ENCODE measurements around the gene CHAC1.

CHAC1 gene

DNA sequence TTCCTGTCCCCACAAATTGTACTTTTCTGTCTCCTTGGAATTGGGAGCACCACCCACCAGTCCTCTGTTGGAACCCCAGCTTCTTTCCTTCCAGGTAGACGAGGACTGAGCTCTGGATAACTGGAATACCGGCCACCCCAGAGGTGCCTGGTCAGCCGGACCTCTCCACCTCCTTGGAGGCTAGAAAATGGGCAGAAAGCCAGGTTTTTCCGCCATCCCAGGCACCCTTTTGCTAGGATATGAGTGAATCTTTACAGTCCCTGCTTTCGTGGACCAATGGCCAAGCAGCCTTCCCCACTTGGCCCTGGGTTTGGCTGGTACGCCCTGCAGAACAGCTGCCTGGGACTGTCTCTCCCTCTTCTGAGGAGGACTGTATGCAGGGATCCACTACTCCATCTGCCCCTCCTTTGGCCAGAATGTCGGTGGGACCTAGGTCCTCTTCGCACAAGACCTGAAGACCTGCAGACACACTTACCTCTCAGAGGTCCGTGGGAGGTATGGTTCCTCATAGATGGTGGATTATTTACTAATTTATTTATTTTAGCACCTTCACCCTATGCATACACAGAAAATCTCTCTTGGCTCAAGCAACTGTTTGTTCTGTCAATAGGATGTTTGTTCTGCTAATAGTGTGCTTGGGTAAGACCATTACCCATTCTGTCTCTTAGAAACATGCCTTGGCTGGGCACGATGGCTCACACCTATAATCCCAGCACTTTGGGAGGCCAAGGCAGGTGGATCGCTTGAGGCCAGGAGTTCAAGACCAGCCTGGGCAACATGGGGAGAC lies 8.6 kb upstream of the CHAC1 start:
- no peak overlapping the region for H3K9ac ChIP-seq (ENCODE audit: low read depth, low read length, poor library complexity, severe bottlenecking)
- H3K27me3 ChIP-seq (ENCODE audit: insufficient read depth, low read length, poor library complexity, severe bottlenecking): no peaks in the 10 kb centered on the region
- H3K4me3 ChIP-seq (ENCODE audit: low read length, poor library complexity, severe bottlenecking): no peak overlapping the region
- H3K36me3 ChIP-seq (ENCODE audit: insufficient read depth, low read length): no peaks in the 10 kb centered on the region
- no peaks in the 10 kb centered on the region for H4K20me1 ChIP-seq (ENCODE audit: insufficient read depth, low read length, poor library complexity, severe bottlenecking)
- H3F3A ChIP-seq (ENCODE audit: low read depth): peaks cover 10% of the 10 kb centered on the region; the same call in 1 of the 2 replicates
- H3K9me2 ChIP-seq (replicated peaks; ENCODE audit: low read depth, low read length): no peaks in the 10 kb centered on the region
- H3K4me1 ChIP-seq (ENCODE audit: insufficient read depth, low read length, poor library complexity, severe bottlenecking): peaks cover 22% of the 10 kb centered on the region
- H3K9me3 ChIP-seq (ENCODE audit: insufficient read depth, low read depth, low read length): no peaks in the 10 kb centered on the region
- H3K4me2 ChIP-seq (ENCODE audit: low read depth, low read length, poor library complexity, severe bottlenecking): no peak overlapping the region
- H3K79me2 ChIP-seq (ENCODE audit: insufficient read depth, low read length): no peaks in the 10 kb centered on the region
- TF ChIP-seq, protein P1, sequence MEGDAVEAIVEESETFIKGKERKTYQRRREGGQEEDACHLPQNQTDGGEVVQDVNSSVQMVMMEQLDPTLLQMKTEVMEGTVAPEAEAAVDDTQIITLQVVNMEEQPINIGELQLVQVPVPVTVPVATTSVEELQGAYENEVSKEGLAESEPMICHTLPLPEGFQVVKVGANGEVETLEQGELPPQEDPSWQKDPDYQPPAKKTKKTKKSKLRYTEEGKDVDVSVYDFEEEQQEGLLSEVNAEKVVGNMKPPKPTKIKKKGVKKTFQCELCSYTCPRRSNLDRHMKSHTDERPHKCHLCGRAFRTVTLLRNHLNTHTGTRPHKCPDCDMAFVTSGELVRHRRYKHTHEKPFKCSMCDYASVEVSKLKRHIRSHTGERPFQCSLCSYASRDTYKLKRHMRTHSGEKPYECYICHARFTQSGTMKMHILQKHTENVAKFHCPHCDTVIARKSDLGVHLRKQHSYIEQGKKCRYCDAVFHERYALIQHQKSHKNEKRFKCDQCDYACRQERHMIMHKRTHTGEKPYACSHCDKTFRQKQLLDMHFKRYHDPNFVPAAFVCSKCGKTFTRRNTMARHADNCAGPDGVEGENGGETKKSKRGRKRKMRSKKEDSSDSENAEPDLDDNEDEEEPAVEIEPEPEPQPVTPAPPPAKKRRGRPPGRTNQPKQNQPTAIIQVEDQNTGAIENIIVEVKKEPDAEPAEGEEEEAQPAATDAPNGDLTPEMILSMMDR (conservative IDR thresholded peaks at IDR 0.05; ENCODE audit: low read length): no peak
- TF ChIP-seq EZH2phosphoT487 (IDR thresholded peaks at IDR 0.05; ENCODE audit: borderline replicate concordance): no peak
- H2AFZ ChIP-seq (ENCODE audit: low read length): no peak overlapping the region

DNA sequence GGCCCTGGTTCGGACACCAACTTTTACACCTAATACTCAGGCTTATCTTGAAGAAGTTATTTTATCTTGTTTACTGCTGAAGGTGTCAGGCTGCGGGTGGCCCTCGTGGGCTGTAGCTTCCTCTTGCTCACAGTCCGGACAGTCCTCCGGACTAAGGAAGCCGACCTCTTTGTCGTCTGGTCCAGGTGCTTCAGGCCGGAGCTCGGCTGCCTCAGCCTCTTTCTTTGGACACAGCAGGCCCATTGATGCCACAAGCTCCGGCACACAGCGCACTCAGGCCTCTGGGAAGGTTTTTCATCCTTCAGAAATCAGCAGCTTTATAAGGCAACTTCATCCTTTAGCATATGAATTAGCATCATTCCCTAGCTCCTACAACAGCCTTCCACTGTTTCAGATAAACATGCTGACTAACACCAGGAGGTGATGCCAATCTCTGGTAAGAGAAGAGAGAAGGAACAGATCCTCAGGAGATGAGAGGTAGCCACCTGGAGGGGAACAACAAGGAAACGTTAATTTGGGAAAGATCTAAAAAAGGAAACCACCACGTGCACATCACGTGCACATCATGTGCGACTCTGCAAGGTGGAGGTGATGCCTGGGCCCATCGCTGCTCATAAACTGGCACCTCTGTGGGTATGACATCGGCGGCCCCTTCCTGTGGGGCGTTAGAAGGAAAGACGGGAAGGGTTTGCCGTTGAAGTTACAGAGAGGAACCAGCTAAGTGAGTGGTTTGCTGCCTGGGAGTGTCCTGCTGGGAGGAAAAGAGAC lies 4.4 kb upstream of the CHAC1 start:
- H2AFZ ChIP-seq (ENCODE audit: low read length): no peak overlapping the region
- H3K4me1 ChIP-seq (ENCODE audit: insufficient read depth, low read length, poor library complexity, severe bottlenecking): no peaks in the 10 kb centered on the region
- H3K36me3 ChIP-seq (ENCODE audit: insufficient read depth, low read length): no peaks in the 10 kb centered on the region
- H3K9me3 ChIP-seq (ENCODE audit: insufficient read depth, low read depth, low read length): no peaks in the 10 kb centered on the region
- no peak overlapping the region for H3K4me2 ChIP-seq (ENCODE audit: low read depth, low read length, poor library complexity, severe bottlenecking)
- no peak overlapping the region for H3K4me3 ChIP-seq (ENCODE audit: low read length, poor library complexity, severe bottlenecking)
- TF ChIP-seq, protein P1 (conservative IDR thresholded peaks at IDR 0.05; ENCODE audit: low read length): no peak
- TF ChIP-seq EZH2phosphoT487 (IDR thresholded peaks at IDR 0.05; ENCODE audit: borderline replicate concordance): no peak
- H3K9ac ChIP-seq (ENCODE audit: low read depth, low read length, poor library complexity, severe bottlenecking): no peak overlapping the region
- H3K27me3 ChIP-seq (ENCODE audit: insufficient read depth, low read length, poor library complexity, severe bottlenecking): no peaks in the 10 kb centered on the region
- no peaks in the 10 kb centered on the region for H3K79me2 ChIP-seq (ENCODE audit: insufficient read depth, low read length)
- H4K20me1 ChIP-seq (ENCODE audit: insufficient read depth, low read length, poor library complexity, severe bottlenecking): no peaks in the 10 kb centered on the region
- no peaks in the 10 kb centered on the region for H3K9me2 ChIP-seq (replicated peaks; ENCODE audit: low read depth, low read length)
- no peaks in the 10 kb centered on the region for H3F3A ChIP-seq (ENCODE audit: low read depth)

DNA sequence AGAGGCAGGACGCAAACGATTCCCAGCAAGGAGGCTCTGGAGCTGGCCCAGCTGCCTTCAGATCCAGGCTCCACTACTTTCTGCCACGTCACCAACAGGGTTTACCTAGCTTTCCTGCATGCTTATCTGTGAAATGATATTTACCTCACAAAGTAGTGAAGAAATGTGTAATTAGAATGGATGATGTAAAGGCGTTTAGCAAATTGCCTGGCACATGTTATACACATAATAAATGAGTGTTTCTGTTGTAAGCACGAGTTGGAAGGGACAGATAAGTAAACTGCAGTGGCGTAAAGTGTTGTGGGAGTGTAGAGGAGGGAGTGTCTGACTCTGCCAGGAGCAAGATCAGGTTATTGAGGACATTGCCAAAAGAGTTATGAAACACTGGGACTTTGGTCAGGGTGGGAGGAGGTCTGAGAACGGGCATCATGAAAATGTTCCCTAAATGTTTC lies 3.5 kb upstream of the CHAC1 start:
- H3K4me2 ChIP-seq (ENCODE audit: low read depth, low read length, poor library complexity, severe bottlenecking): no peak overlapping the region
- H3K79me2 ChIP-seq (ENCODE audit: insufficient read depth, low read length): no peaks in the 10 kb centered on the region
- no peaks in the 10 kb centered on the region for H3K9me2 ChIP-seq (replicated peaks; ENCODE audit: low read depth, low read length)
- no peaks in the 10 kb centered on the region for H3F3A ChIP-seq (ENCODE audit: low read depth)
- H2AFZ ChIP-seq (ENCODE audit: low read length): no peak overlapping the region
- H3K4me1 ChIP-seq (ENCODE audit: insufficient read depth, low read length, poor library complexity, severe bottlenecking): no peaks in the 10 kb centered on the region
- H3K4me3 ChIP-seq (ENCODE audit: low read length, poor library complexity, severe bottlenecking): no peak overlapping the region
- no peak for TF ChIP-seq EZH2phosphoT487 (IDR thresholded peaks at IDR 0.05; ENCODE audit: borderline replicate concordance)
- TF ChIP-seq, protein P1 (conservative IDR thresholded peaks at IDR 0.05; ENCODE audit: low read length): no peak
- no peaks in the 10 kb centered on the region for H3K27me3 ChIP-seq (ENCODE audit: insufficient read depth, low read length, poor library complexity, severe bottlenecking)
- H4K20me1 ChIP-seq (ENCODE audit: insufficient read depth, low read length, poor library complexity, severe bottlenecking): no peaks in the 10 kb centered on the region
- H3K36me3 ChIP-seq (ENCODE audit: insufficient read depth, low read length): no peaks in the 10 kb centered on the region
- H3K9ac ChIP-seq (ENCODE audit: low read depth, low read length, poor library complexity, severe bottlenecking): no peak overlapping the region
- no peaks in the 10 kb centered on the region for H3K9me3 ChIP-seq (ENCODE audit: insufficient read depth, low read depth, low read length)
